ENCODE measurements around the gene CEP85L.

The CEP85L gene

GRCh38 chr6:118651282-118652050 is at the start of gene CEP85L:
CEP85L (minus strand) TSS chr6:118651591; CDS start chr6:118651269, 322 bp downstream.
- DNase-seq = peak; percentile 98

GRCh38 chr6:118700531-118700930 is 49.1 kb upstream of the CEP85L start:
- no peak for DNase-seq

DNA sequence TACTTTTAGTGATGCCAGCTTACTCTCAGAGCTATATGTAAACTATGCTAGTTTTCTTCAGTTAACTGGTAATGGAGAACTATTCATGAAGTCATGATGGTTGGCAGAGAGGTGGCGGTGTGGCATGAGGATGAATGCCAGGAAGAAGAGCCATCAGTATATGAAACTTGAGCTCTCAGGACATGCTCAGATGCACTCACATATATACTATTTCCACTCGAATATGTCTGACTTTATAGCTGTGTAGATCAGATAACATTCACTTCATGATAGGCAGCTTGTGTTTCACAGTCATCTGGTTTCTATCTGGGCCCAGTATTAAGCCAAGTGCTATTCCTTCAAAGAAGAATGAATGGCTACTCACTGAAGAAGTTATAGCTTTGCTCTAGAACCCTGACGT is 46.2 kb upstream of the CEP85L start:
- DNase-seq = peak; percentile 37

DNA sequence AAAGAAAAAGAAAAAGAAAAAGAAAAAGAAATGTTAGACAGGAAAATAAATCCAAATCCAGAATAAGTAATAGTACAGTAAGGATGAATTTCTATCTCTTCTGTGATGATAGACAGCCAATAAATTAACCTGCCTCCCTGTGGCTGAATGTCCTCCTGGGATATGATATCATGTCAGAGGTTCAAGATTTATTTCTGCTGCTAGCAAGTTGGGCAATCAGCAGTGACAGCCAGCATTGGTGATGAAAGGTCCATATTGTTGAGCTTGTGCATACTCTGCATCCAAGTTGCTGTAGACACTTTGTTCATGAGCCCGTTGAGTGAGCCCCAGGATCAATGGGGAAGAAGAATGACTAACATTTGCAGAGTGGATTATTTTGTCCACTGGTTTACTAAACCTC is 44.9 kb upstream of the CEP85L start:
- no peak for DNase-seq

DNA sequence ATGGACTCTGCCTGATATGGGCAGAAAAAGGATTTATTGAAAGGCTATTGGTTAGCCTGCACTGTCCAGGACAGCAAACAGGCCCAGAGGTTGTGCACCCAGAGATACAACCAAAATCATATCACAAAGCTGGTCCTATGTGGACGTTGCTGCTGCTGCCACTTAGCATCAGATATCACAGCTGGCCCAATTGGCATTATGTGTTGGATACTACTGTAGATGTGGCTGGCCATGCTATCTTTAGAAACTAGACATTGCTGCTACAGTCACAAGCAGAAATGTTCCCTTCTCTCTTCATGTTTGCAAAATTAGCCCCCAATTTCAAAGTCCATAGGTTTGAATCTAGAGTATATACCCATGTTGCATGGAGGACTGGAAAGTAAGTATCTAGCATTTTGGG is 42.2 kb upstream of the CEP85L start:
- no peak for DNase-seq

GRCh38 chr6:118685823-118686449 is 34.5 kb upstream of the CEP85L start:
- DNase-seq = no peak

- DNase-seq = no peak
Observed at GRCh38 chr6:118683881-118684872, 32.8 kb upstream of the CEP85L start.

DNA sequence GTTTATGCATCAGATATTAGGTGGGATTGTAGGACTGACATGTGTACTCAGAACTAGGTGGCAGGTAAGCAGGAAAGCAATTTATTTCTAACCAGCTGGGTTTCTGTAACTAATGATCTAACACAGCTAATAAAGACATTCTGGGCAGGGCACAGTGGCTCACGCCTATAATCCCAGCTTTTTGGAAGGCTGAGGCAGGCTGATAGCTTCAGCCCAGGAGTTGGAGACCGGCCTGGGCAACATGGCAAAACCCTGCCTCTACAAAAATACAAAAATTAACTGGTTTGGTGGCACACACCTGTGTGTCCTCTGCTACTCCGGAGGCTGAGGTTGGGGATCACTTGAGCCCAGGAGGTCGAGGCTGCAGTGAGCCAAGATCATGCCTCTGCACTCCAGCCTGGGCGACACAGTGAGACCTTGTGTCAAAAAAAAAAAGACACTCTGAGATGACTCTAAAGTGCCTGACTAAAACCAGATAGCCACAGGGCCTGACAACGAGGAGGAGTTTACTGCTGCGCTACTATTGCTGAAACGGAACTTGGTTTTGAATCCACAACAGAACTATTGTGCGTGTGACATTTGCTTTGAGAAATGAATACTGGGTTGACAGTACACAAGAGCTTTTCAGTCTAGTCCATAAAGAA is 29.2 kb upstream of the CEP85L start:
- DNase-seq = no peak

GRCh38 chr6:118679327-118679901 is 28.0 kb upstream of the CEP85L start:
- no peak for DNase-seq

GRCh38 chr6:118678866-118679265 is 27.5 kb upstream of the CEP85L start:
- no peak for DNase-seq

DNA sequence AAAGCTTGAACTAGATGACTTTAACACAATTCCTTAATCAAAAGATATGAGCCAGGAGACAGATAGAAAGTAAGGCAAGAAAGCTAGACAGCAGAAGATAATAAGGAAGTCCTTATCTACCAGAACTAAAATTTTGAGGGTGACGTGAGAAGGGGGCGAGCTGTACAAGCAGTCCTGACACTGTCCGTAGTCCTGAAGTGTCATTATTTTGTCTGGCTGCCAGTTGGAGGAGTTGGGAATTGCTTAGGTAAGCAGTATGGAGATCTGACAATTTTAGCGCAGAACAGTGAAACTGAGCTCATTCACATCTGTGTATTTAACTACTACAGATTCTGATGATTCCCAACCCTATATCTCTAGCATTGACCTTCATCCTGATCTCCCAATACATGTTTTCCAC is 25.8 kb upstream of the CEP85L start:
- no peak for DNase-seq

DNA sequence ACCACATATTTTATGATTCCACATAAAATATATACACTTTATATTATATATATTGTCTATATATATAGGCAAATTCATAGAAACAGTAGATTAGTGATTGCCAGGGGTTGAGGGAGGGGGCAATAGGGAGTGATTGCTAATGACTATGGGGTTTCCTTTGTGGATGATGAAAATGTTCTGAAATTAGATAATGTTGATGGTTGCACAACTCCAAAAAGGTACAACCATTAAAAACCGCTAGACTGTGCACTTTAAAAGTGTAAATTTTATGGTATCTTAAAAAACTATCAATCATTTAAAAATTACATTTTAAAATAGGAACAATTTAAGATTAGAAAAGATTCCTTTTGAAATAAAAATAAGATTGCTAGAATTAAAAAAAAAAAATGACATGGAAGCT is 23.8 kb upstream of the CEP85L start:
- no peak for DNase-seq

DNA sequence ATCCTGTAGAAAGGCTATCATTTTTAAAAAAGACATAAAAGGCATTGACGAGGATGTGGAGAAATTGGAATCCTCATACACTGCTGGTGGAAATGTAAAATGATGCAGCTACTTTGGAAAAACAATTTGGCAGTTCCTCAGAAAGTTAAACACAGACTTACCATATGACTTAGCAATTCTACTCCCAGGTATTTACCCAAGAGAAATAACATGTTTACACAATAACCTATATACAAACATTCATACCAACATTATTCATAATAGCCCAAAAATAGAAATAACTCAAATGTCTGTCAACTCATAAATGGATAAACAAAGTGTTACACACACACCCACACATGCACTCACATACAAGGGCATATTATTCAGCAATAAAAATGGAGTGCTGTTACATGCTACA is 23.4 kb upstream of the CEP85L start:
- DNase-seq = no peak

DNA sequence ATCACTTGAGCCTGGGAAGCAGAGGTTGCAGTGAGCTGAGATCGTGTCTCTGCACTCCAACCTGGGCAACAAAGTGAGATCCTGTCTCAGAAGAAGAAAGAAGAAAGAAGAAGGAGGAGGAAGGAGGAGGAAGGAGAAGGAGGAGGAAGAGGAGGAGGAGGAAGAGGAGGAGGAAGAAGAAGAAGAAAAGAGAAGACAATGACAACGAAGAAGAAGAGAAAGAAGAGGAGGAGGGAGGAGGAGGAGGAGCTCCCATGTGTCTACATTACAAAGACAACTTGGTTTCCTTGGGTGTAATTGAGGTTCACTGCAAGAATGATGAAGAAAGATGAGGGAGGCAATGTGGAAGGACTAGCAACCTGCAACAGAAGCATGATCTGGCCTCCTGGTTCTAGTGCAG is 21.3 kb upstream of the CEP85L start:
- DNase-seq = no peak

DNA sequence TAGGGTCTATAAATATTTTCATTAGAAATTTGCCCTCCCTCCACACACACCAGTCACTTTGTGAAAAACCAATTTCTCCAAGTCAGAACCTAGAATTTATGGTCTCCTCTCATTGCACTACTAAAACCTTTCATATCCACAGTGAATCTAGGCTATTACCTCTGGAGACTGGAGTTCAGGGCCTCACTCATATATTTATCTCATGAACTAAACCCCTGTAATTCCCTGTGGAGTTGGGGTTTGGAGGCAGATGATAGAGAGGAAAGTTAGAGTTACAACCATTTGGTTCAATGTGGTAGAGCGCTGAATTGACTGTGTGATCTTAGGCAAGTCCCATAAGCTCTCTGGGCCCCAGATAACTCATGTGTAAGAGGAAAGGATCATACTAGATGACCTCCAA is 18.2 kb upstream of the CEP85L start:
- DNase-seq = no peak

GRCh38 chr6:118668761-118669385 is 17.5 kb upstream of the CEP85L start:
- DNase-seq = peak; percentile 44

DNA sequence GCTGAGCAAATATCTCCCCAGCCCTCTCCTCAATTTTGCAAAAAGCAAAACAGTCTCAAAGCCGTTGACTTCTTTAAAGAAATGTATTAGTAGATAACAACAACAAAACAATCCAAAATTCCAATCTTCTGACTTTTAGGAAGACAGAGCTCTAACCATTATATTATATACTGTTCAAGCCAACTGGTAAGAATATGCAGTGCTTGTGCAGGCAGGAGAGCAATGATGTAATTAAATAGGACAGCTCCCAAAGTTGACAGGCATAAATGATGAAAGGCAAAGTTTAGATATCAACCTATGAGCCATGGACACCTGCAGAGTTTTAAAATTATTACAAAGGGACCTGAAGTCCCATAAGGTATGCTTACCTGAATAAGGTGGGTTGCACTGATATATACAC is 16.6 kb upstream of the CEP85L start:
- DNase-seq = peak; percentile 27

DNA sequence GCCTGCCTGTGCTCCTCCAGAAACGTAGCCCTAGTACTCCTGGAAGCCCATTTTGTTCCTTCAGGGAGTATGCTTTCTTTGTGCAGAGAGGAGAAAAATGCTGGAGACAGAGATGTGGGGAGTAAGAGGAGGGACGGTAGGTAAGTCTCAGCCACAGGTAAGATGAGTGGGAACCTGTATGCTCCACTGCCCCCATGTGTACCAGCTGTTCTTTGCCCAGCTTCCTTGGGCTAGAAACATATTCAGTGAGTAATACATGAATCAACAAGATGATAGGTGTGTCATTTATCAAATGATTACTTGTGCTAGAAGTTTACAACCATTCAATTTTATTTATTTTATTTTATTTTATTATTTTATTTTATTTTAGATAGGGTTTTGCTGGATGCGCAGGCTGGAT is 13.6 kb upstream of the CEP85L start:
- DNase-seq = peak; percentile 39

DNA sequence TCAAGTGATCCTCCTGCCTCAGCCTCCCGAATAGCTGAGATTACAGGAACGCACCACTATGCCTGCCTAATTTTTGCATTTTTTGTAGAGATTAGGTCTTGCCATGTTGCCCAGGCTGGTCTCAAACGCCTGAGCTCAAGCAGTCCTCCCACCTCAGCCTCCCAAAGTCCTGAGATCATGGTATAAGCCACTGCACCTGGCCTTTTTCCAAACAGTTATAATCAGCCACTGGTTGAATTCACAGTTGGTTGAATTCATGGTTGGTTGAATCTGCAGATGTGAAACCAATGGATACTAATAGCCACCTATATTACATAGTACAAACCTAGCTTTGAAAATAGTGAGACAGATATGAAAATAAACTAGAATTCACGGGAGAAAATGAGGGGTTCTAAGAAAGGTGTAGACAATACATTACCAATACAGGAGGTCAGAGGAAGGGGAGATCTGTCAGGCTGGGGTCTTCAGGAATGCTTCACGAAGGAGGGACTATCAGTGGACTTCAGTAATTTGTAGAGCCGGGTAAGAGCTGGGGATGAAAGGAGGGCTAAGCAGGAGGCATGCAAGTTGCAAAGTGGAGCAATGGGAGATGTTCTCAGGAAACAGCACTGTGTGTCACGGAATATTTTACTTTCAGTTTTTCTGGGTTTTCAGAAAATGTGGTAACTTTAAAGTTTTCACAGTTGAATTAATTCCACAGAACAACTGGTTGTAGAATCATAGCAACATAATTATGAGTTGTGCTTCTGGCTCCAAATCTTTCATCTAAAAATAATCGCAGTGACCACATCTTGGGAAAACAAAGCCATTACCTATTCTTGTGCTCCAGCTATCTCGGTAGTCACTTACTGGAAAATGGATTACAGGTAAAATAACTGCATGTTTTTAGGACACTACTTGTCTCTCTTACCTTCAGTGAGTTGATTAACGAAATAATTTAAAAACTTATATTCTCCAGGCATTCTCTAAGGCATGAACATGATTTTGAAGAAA is 12.9 kb upstream of the CEP85L start:
- DNase-seq = peak; percentile 59

DNA sequence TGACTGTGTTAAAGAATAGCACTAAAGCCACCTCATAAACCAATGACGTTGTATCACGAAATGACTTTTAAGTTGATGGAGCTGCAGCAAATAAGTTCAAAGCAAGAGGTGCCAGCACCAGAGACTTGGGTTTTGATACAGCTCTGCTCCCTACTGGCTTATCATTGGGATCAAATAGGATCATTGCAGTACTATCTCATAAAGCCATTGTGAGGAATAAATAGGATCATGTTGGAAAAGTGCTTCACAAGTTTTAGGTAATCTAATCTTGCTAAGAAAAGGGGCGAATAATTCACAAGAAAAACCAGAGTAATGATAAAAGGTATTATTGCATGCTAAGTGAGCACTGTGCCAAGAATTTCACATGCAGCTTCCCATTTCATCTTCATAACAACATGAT is 10.4 kb upstream of the CEP85L start:
- no peak for DNase-seq

GRCh38 chr6:118660218-118660569 is 8.8 kb upstream of the CEP85L start:
- peak; percentile 97 for DNase-seq
